HEK293 (cell line): ENCODE measurements around the gene GNB2.

Source experiments
- ATF2 ChIP-seq: fragments of 450-650 bp; formaldehyde crosslinking; IDR thresholded peaks from 2 replicates; pipeline ENCODE4 v1.5.1; 2016; ENCODE audit warnings: missing biosample characterization, missing genetic modification characterization, low read depth
- ZNF302 ChIP-seq: fragments of 450-650 bp; formaldehyde crosslinking; IDR thresholded peaks from 2 replicates; pipeline ENCODE4 v1.5.1; 2016; ENCODE audit warnings: missing biosample characterization, missing genetic modification characterization, low read depth
- ZNF404 ChIP-seq: fragments of 450-650 bp; formaldehyde crosslinking; IDR thresholded peaks from 2 replicates; pipeline ENCODE4 v1.5.1; 2017; ENCODE audit warnings: missing biosample characterization, missing genetic modification characterization
- ZSCAN5A ChIP-seq: fragments of 450-650 bp; formaldehyde crosslinking; IDR thresholded peaks from 2 replicates; pipeline ENCODE4 v1.5.1; 2016; ENCODE audit warnings: missing biosample characterization, missing genetic modification characterization
- TF ChIP-seq, protein P1 (sequence below): fragments of 450-650 bp; formaldehyde crosslinking; IDR thresholded peaks from 2 replicates; pipeline ENCODE4 v1.5.1; 2016; ENCODE audit warnings: missing biosample characterization, missing genetic modification characterization

DNA sequence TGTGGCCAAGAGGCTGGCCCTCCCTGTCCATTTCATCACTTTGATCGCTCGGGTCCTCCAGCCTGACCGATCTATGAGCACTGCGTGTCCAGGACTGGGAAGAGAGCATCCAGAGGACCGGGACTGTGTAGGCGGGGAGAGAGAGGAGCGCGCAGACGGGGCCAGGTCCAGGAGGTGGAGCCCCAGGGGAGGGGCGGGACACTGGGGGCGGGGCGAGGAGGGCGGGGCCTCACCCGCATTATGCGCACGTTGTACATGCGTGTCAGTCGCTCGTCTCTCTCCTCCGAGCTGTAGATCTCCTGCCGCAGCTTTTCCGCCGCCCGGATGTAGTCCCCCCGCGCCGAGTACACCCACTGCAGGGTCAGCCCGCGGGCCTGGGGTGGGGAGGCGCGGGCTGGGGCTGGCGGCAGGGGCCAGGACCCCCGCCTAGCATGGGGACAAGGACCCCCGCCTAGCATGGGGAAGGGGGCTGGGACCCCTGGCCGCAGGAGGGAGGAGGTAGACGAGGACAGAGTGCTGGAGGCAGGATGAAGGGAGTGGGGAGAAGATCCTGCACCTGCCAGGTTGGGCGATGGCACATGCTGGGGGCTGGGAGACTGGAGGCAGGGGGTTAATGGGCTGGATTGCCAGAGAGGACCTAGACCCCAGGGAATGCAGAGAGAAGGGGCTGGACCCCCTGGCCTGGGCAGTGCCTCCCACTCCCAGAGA, 46.9 kb upstream of the GNB2 start:
- TF ChIP-seq, protein P1, sequence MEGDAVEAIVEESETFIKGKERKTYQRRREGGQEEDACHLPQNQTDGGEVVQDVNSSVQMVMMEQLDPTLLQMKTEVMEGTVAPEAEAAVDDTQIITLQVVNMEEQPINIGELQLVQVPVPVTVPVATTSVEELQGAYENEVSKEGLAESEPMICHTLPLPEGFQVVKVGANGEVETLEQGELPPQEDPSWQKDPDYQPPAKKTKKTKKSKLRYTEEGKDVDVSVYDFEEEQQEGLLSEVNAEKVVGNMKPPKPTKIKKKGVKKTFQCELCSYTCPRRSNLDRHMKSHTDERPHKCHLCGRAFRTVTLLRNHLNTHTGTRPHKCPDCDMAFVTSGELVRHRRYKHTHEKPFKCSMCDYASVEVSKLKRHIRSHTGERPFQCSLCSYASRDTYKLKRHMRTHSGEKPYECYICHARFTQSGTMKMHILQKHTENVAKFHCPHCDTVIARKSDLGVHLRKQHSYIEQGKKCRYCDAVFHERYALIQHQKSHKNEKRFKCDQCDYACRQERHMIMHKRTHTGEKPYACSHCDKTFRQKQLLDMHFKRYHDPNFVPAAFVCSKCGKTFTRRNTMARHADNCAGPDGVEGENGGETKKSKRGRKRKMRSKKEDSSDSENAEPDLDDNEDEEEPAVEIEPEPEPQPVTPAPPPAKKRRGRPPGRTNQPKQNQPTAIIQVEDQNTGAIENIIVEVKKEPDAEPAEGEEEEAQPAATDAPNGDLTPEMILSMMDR (tag by site-specific recombination), result no peak
- no peak for TF ChIP-seq ATF2
- no peak for TF ChIP-seq ZNF302 (tag by site-specific recombination)
- no peak for TF ChIP-seq ZSCAN5A (tag by site-specific recombination)
- no peak for TF ChIP-seq ZNF404 (tag by site-specific recombination)
